ENCODE data around the gene FOXA3. TPM values are rescaled to one million over a fixed set of nuclear protein-coding genes. Genes with fewer than 3 reads are reported as not detected.

FOXA3 gene
- total and polyA plus RNA-seq, 3 donors from 2014 or later = 1.5 to 1.7 (median 1.7) TPM

- DNase-seq = no peak
- Histone ChIP-seq H3K27ac (no peak overlapping the region), H3K27me3 (no peaks in the 10 kb centered on the region), H3K4me1 (peaks cover 9% of the 10 kb centered on the region), H3K36me3 (ENCODE audit: low read depth, missing control alignments) (no peaks in the 10 kb centered on the region), H3K9me3 (no peaks in the 10 kb centered on the region), H3K4me3 (no peak overlapping the region)
- intact Hi-C loops (cut with DNase I; ENCODE audit: low total_unique reads) = no loop called here
- 92 to 95% methylated on average over 17 to 33 of the region's 34 CpGs for WGBS, 2 donors
- TF ChIP-seq POLR2A (IDR thresholded peaks at IDR 0.05) (no peak), CTCF (IDR thresholded peaks at IDR 0.05) (no peak)
Measured at GRCh38 chr19:45872095-45872919, 8.2 kb downstream of the FOXA3 start.

- TF ChIP-seq POLR2A (IDR thresholded peaks at IDR 0.05) (no peak), CTCF (IDR thresholded peaks at IDR 0.05) (no peak)
- WGBS, 2 donors = 79 to 81% methylated on average over 6 to 7 of the region's 7 CpGs
Measured at GRCh38 chr19:45873219-45873772, 9.2 kb downstream of the FOXA3 start.

DNA sequence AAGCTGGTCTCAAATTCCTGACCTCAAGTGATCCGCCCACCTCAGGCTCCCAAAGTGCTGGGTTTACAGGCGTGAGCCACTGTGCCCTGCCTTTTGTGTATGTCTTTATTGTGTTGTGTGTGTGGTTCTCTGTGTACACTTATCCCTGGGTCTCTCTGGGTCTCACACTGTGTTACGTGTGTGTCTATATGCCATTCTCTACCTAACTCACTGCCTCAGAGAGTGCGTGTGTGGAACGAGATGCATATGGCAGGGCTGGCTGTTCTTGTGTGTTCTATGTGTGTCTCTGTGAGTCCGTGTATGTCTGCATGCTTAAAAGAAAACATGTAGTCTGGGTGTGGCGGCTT, 10.5 kb downstream of the FOXA3 start:
- H3K9me3 ChIP-seq = no peaks in the 10 kb centered on the region
- no peak overlapping the region for H3K27ac ChIP-seq
- H3K4me3 ChIP-seq = no peak overlapping the region
- 91 to 93% methylated on average over 7 of the region's 7 CpGs for WGBS, 2 donors
- DNase-seq = no peak
- TF ChIP-seq CTCF (IDR thresholded peaks at IDR 0.05) = no peak
- TF ChIP-seq POLR2A (IDR thresholded peaks at IDR 0.05) = no peak
- H3K36me3 ChIP-seq (ENCODE audit: low read depth, missing control alignments) = no peaks in the 10 kb centered on the region
- no peaks in the 10 kb centered on the region for H3K27me3 ChIP-seq
- H3K4me1 ChIP-seq = peaks cover 9% of the 10 kb centered on the region
- intact Hi-C loops (cut with DNase I; ENCODE audit: low total_unique reads) = no loop called here

More at GRCh38 chr19:45873219-45873772, 9.2 kb downstream of the FOXA3 start:
- DNase-seq = no peak
- Histone ChIP-seq H3K4me3 (no peak overlapping the region), H3K4me1 (peaks cover 9% of the 10 kb centered on the region), H3K27me3 (no peaks in the 10 kb centered on the region), H3K27ac (no peak overlapping the region), H3K36me3 (ENCODE audit: low read depth, missing control alignments) (no peaks in the 10 kb centered on the region), H3K9me3 (no peaks in the 10 kb centered on the region)
- intact Hi-C loops (cut with DNase I; ENCODE audit: low total_unique reads) = no loop called here

- 57 to 66% methylated on average over 4 of the region's 4 CpGs for WGBS, 2 donors
- intact Hi-C loops (cut with DNase I; ENCODE audit: low total_unique reads) = no loop called here
- Histone ChIP-seq H3K27ac (no peak overlapping the region), H3K36me3 (ENCODE audit: low read depth, missing control alignments) (no peaks in the 10 kb centered on the region), H3K9me3 (no peaks in the 10 kb centered on the region), H3K4me1 (peaks cover 9% of the 10 kb centered on the region), H3K27me3 (no peaks in the 10 kb centered on the region), H3K4me3 (peak overlapping the region in 1 of 2 donors; percentile 33)
- TF ChIP-seq CTCF (IDR thresholded peaks at IDR 0.05) (no peak), POLR2A (IDR thresholded peaks at IDR 0.05) (no peak)
- DNase-seq = no peak
Measured at GRCh38 chr19:45876161-45876410, 12.0 kb downstream of the FOXA3 start.

All from testis (tissue), 3 donors.